H1 (cell line): ENCODE results near the gene CHD3. TPM values are rescaled to one million over a fixed set of nuclear protein-coding genes. Genes with fewer than 3 reads are reported as not detected.

Experiments
- CBX5 ChIP-seq: fragments of 300-800, 300-1000 bp; sonication (generic); IDR thresholded peaks from 2 replicates; pipeline ENCODE4 v1.7.1; 2016; ENCODE audit warnings: antibody characterized with exemption, low read length, low read depth
- CTBP2 ChIP-seq: IDR thresholded peaks from 2 replicates; pipeline ENCODE4 v1.7.0; 2011; ENCODE audit warnings: borderline replicate concordance, mild to moderate bottlenecking, moderate library complexity, mixed read lengths, low read length; ENCODE audit not compliant: insufficient read depth, insufficient read length
- EGR1 ChIP-seq: IDR thresholded peaks from 2 replicates; pipeline ENCODE4 v1.6.1; 2011; ENCODE audit warnings: low read depth, low read length, borderline replicate concordance
- EP300 ChIP-seq, 2 experiments: IDR thresholded peaks; 1 replicate in 1 of 2; 2 replicates in 1 of 2; pipeline ENCODE4 v1.6.1; 2011 to 2012; ENCODE audit warnings: low read depth in 2 of 2, low read length in 2 of 2, mild to moderate bottlenecking in 2 of 2, borderline replicate concordance in 1 of 2, inconsistent platforms in 1 of 2, moderate library complexity in 1 of 2
- EZH2 ChIP-seq: fragments of 200-600 bp; sonication (generic); IDR thresholded peaks from 2 replicates; pipeline ENCODE4 v1.7.1; 2012; ENCODE audit warnings: low read depth, mild to moderate bottlenecking, moderate library complexity, low read length, inconsistent platforms; ENCODE audit not compliant: severe bottlenecking
- GTF2F1 ChIP-seq: IDR thresholded peaks from 2 replicates; pipeline ENCODE4 v1.6.1; 2012; ENCODE audit warnings: low read depth, low read length, improper control_type of control experiment, borderline replicate concordance
- HDAC2 ChIP-seq, 2 experiments: fragments of 300-600 bp in 1 of 2; sonication (generic) in 1 of 2; IDR thresholded peaks; 2 replicates each; pipeline ENCODE4 v1.6.1; 2011 to 2012; ENCODE audit warnings: low read depth in 2 of 2, low read length in 2 of 2, mild to moderate bottlenecking in 2 of 2, moderate library complexity in 2 of 2, borderline replicate concordance in 1 of 2, inconsistent platforms in 1 of 2
- POU5F1 ChIP-seq: IDR thresholded peaks from 2 replicates; pipeline ENCODE4 v1.6.1; 2011; ENCODE audit warnings: low read depth, mild to moderate bottlenecking, low read length, moderate library complexity
- SP2 ChIP-seq: IDR thresholded peaks from 2 replicates; pipeline ENCODE4 v1.6.1; 2012; ENCODE audit warnings: mild to moderate bottlenecking, low read length, inconsistent platforms
- SP4 ChIP-seq: IDR thresholded peaks from 2 replicates; pipeline ENCODE4 v1.6.1; 2012; ENCODE audit warnings: low read length, inconsistent platforms
- TAF1 ChIP-seq: IDR thresholded peaks from 2 replicates; pipeline ENCODE4 v1.6.1; 2011; ENCODE audit warnings: mild to moderate bottlenecking, low read depth, low read length
- YY1 ChIP-seq: IDR thresholded peaks from 2 replicates; pipeline ENCODE4 v1.6.1; 2011; ENCODE audit warnings: low read depth, mild to moderate bottlenecking, low read length
- polyA plus RNA-seq, 7 experiments: library from polyadenylated mRNA; depleted of rRNA in 3 of 7; stranded (reverse) in 5 of 7; unstranded in 2 of 7; fragments of >200 nt in 5 of 7; fragments of 200-250 nt in 2 of 7; gene quantifications; 1 replicate in 5 of 7; 2 replicates in 1 of 7; 4 replicates in 1 of 7; pipeline versions ENCODE4 v1.2.1 to v1.2.3, GENCODE V29; 2011 to 2013; ENCODE audit warnings: missing spikeins in 2 of 7, mixed read lengths in 2 of 7
- total RNA-seq: library from RNA; stranded (reverse); fragmentation: NEBNext Ultra II Directional; extraction: Animal tissue kit (Norgen Biotek cat#: 25700); gene quantifications from 2 replicates; pipeline ENCODE4 v1.2.1, GENCODE V29; 2021
- TF ChIP-seq, protein P1 (sequence below): IDR thresholded peaks from 2 replicates; pipeline ENCODE4 v1.6.1; 2011; ENCODE audit warnings: low read length, improper control_type of control experiment
- TF ChIP-seq, protein P2 (sequence below), 3 experiments: IDR thresholded peaks; 1 replicate in 2 of 3; 2 replicates in 1 of 3; pipeline versions ENCODE4 v1.5.1 to v1.6.1; 2011; ENCODE audit warnings: low read length in 3 of 3, mild to moderate bottlenecking in 3 of 3, inconsistent platforms in 2 of 3, low read depth in 1 of 3, moderate library complexity in 1 of 3; ENCODE audit not compliant: insufficient read depth in 1 of 3; ENCODE audit errors: control extremely low read depth in 1 of 3
- TF ChIP-seq, protein P3 (sequence below): IDR thresholded peaks from 2 replicates; pipeline ENCODE4 v1.6.1; 2012; ENCODE audit warnings: low read length, inconsistent platforms
- TF ChIP-seq, protein P4 (sequence below): IDR thresholded peaks from 2 replicates; pipeline ENCODE4 v1.6.1; 2012; ENCODE audit warnings: inconsistent platforms

CHD3 gene
- total and polyA plus RNA-seq, 2 of the 8 experiments (the other 6 are each of a cell fraction or from before 2014, with no cell fraction given) = 12.3 to 12.9 TPM

DNA sequence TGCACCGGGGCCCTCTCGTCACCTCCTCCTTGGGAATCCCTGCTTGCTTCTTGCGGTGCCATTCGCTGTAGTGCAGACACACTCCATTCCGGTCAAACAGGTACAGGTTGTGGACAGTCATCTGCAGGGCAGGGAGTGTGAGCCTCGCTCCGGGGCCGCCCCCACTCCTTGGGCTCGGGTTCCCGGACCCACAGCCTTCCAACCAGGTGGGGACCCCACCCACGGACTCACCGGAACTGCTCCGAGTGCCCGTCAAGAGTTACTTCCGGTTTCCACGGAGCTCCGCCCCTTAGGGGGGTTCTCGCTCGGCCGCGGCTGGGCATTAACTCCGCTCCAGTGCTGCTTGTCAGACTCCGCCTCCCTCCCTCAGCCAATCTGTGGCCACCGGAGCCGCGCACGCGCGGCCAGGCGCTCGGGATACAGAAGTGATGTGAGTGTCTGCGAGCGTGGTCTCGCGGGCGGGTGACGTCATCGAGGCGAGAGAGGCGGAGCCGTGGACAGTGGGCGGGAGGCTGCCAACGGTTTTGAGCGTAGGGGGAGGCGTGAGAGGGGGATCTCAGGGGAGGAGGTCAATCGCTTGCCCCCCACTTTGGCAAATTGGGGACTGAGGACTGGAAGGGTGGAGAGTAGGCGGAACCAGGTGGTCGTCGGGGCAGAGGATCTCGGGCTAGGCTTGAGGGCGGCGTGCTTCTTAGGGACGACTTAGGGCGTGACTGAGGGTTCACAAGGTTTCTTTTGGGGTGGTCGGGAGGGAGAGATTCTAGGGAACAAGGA is 43.3 kb downstream of the CHD3 start, which contains the start of the genes CNTROB and TRAPPC1 (continued):
- TF ChIP-seq POU5F1 = no peak
- TF ChIP-seq, protein P1, sequence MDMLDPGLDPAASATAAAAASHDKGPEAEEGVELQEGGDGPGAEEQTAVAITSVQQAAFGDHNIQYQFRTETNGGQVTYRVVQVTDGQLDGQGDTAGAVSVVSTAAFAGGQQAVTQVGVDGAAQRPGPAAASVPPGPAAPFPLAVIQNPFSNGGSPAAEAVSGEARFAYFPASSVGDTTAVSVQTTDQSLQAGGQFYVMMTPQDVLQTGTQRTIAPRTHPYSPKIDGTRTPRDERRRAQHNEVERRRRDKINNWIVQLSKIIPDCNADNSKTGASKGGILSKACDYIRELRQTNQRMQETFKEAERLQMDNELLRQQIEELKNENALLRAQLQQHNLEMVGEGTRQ = no peak
- TF ChIP-seq, protein P2, sequence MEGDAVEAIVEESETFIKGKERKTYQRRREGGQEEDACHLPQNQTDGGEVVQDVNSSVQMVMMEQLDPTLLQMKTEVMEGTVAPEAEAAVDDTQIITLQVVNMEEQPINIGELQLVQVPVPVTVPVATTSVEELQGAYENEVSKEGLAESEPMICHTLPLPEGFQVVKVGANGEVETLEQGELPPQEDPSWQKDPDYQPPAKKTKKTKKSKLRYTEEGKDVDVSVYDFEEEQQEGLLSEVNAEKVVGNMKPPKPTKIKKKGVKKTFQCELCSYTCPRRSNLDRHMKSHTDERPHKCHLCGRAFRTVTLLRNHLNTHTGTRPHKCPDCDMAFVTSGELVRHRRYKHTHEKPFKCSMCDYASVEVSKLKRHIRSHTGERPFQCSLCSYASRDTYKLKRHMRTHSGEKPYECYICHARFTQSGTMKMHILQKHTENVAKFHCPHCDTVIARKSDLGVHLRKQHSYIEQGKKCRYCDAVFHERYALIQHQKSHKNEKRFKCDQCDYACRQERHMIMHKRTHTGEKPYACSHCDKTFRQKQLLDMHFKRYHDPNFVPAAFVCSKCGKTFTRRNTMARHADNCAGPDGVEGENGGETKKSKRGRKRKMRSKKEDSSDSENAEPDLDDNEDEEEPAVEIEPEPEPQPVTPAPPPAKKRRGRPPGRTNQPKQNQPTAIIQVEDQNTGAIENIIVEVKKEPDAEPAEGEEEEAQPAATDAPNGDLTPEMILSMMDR (IDR thresholded peaks at IDR 0.05; ENCODE audit: control extremely low read depth in 1 of 3, insufficient read depth in 1 of 3, low read depth in 1 of 3, low read length in 3 of 3) = peak in 1 of 3 experiments; percentile 6; a peak in 1 of 4 replicates
- 0 out of 2 replicates have a peak, but pooled peaks have one; percentile 23 for TF ChIP-seq EGR1
- no peak for TF ChIP-seq CBX5
- no peak for TF ChIP-seq YY1
- TF ChIP-seq, protein P3, sequence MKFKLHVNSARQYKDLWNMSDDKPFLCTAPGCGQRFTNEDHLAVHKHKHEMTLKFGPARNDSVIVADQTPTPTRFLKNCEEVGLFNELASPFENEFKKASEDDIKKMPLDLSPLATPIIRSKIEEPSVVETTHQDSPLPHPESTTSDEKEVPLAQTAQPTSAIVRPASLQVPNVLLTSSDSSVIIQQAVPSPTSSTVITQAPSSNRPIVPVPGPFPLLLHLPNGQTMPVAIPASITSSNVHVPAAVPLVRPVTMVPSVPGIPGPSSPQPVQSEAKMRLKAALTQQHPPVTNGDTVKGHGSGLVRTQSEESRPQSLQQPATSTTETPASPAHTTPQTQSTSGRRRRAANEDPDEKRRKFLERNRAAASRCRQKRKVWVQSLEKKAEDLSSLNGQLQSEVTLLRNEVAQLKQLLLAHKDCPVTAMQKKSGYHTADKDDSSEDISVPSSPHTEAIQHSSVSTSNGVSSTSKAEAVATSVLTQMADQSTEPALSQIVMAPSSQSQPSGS = peak; percentile 83; the same call in 1 of the 2 replicates
- TF ChIP-seq SP4 = peak; percentile 13; the same call in 1 of the 2 replicates
- TF ChIP-seq GTF2F1 = no peak
- TF ChIP-seq EZH2 = no peak
- TF ChIP-seq SP2 = no peak
- 0 out of 4 replicates have a peak, but pooled peaks of 1 of the 2 experiments have one; percentile 20 for TF ChIP-seq HDAC2 (IDR thresholded peaks at IDR 0.05; ENCODE audit: borderline replicate concordance in 1 of 2, low read depth in 2 of 2, low read length in 2 of 2)
- no peak for TF ChIP-seq CTBP2
- TF ChIP-seq, protein P4, sequence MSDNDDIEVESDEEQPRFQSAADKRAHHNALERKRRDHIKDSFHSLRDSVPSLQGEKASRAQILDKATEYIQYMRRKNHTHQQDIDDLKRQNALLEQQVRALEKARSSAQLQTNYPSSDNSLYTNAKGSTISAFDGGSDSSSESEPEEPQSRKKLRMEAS = no peak
- no peak for TF ChIP-seq EP300 (IDR thresholded peaks at IDR 0.05; ENCODE audit: borderline replicate concordance in 1 of 2, low read depth in 2 of 2, low read length in 2 of 2)
- peak; percentile 18; the same call in 1 of the 2 replicates for TF ChIP-seq TAF1
